AG08395 (cell line): ENCODE results near the gene BET1.
"Not testable (repeated sequence)": the region's sequence is repeated elsewhere in the genome, so short reads cannot be mapped to it uniquely, and the experiment has no call there.

Experiments used
- DNase-seq: peaks from one replicate; pipeline ENCODE4 v3.0.0; 2012; ENCODE audit warnings: mixed read lengths, low spot score

The BET1 gene, protein sequence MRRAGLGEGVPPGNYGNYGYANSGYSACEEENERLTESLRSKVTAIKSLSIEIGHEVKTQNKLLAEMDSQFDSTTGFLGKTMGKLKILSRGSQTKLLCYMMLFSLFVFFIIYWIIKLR

DNA sequence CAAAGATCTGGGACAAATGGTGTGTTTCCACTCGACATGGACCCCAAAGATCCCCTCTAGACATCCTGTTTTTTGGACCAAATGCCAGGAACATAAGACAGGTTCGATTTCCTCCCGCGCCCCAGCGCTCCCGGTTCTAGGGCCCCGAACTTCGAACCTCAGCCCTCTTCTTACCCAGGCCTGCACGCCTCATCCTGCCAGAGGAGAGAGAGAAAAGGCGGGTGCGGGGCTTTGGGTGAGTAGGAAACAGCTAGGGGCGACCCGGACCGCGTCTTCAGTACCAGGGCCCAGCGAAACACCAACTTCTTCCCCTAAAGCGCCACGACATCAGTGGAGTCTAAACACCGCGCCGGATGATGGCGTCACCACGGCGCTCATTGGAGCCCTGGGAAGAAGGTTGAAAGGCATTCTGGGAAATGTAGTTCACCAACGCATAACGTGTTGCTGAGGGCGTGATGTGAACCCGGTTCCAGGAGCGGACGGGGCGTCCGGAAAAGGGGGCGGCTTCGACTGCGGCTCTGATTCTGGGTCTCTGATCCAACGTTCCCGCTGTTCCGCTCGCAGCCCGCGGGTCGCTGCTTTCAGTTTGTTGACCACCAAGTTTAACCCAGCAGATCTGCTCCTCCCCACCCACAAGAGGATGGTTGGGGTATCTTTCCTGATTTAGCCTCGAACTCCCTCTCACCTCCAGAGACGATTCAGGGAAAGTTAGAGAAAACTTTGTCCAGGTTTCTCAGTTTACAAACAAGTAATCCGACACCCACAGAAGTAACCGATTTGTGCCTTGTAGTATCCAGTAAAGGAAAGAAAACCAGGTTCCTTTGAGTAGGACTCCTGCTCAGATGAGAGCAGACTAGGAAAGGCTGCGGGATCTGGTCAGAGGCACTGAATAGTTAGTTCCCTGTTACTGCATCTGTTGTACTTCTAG lies at the start of gene BET1:
Gene BET1 (minus strand): TSS at position 332 of the 928 bp plus-strand sequence. CDS start 139 bp downstream, at position 193.
- DNase-seq = peak; percentile 95

GRCh38 chr7:94053532-94053931 lies 49.4 kb upstream of the BET1 start:
- DNase-seq = no peak

GRCh38 chr7:94052398-94053180 lies 48.4 kb upstream of the BET1 start:
- DNase-seq = no peak

GRCh38 chr7:94050046-94050445 lies 45.9 kb upstream of the BET1 start:
- DNase-seq = no peak

- DNase-seq = no peak
Measured at GRCh38 chr7:94049615-94050014, 45.5 kb upstream of the BET1 start.

DNA sequence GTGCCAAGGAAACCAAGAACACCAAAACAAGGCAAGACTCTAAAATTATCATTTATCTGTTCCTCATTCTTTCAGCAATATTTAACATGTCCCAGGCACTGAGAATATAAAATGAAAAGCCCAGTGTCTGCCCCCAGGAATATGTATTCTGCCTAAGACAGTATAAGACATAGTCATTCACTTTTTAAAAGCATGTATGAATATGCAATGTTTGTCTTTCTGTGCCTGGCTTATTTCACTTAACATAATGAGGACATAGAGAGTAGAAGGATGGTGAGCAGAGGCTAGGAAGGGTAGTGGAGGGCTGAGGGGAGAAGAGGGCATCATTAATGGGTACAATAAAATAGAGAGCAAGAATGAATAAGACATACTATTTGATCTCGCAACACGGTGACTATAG lies 44.6 kb upstream of the BET1 start:
- no peak for DNase-seq

DNA sequence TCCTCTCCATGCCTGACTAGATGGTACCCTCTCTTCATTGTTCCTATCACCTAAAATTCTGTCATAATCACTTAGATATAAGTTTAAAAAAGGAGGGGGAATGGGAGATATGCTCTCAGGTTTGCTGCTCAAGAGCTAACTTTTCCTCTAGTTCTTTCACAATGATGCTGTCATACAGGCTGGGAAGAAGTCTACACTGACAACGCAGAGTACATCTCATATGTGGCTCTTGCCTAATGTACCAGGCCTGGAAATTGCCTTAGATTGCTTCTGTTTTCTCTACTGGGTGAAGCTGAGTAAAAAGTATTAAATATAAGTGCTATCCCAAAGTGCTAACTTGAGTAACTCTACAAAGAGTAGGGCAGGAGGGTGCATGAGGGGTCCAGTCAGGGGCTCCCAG lies 43.8 kb upstream of the BET1 start:
- DNase-seq = no peak

- no peak for DNase-seq
Measured at GRCh38 chr7:94045581-94045980, 41.4 kb upstream of the BET1 start.

GRCh38 chr7:94044806-94045205 lies 40.7 kb upstream of the BET1 start:
- DNase-seq = no peak

DNA sequence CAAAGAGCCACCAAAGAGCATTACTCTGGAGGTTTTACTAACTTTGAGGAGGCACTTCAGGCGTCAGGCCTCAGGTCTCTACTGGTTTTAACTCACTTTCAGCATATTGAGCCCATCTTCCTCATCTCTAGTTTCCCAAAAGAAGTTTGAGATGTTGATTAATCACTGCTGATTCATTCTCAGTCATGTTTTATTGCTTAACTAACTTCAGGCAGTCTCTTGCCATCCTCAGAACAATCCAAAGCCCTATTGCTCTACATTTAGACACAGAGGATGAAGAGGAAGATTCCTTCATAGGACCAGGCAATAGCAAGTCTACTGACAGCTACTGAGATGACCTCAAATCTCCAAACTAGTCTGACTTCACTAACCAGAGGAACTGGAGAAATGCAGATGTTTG lies 39.1 kb upstream of the BET1 start:
- DNase-seq = peak; percentile 72

- DNase-seq = no peak
Measured at GRCh38 chr7:94042381-94042780, 38.2 kb upstream of the BET1 start.

DNA sequence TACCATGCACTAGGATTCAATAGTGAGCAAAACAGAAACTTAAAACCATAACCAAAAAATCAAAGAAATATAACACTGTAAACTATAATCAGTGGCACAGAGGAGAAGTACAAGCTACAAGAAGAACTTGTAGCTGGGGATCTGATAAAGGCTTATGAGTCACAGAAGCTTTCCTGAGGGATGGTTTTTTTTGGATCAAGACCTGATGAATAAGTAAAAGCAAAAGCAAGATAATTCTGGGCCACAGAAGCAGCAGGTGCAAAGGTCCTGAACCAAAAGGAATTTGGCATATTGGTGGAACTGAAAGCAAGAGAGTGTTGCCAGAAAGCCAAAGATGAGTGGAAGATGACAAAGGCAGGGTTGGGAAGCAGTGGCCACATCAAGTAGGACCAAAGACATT lies 37.4 kb upstream of the BET1 start:
- DNase-seq = peak; percentile 31

DNA sequence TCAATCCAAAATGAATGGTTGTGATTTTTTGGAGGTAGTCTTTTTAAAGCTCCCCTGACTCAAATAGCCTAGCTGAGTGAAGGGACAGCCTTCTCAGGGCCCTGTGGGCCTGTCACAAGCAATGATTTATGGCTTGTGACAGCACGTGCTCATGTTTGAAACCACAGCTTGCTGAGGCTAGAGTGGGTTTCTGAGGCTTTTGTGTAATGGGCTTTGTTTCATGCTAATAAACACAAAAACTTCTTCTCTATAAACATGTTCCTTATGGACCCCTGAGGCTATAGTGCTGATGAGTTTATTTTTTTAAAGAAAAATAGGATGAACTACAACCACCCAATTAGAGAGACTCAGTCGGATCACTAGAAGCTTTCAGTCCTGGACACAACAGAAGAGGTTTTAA lies 36.1 kb upstream of the BET1 start:
- no peak for DNase-seq

- DNase-seq = no peak
Measured at GRCh38 chr7:94039368-94040035, 35.3 kb upstream of the BET1 start.

DNA sequence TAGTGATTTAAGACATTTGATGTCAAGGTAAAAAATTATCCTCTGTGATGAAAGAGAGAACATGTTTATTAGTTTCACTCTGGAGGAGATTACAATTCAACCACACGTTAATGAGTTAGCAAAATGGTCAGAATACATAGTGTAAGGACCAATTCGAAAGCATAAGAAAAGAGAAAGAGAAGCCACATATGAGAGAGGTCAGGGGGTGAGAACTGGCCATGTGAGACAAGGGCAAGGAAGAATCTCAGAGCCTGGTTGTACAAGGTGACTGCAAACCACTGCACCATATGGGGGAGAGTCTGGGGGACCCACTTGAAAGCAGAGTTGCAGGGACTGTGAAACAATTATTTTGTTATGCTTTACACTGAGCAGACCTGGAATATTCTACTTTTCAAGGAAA lies 27.7 kb upstream of the BET1 start:
- no peak for DNase-seq

DNA sequence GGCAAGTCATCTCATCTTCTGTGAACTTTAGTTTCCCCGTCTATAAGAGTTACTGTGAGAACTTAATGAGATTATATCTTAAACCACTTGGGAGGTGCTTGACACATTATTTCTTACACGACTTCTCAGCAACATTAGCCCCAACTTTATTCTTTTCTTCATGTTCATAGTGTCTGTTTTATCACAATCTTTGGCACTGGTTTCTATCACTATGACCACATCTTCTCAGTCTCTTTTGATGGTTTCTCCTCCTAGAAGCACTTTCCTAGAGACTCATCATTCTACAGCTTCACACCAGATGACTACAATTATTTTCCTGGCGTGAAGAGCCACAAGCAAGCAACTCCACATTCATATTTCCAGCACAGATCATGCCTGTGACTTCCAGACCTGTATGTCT lies 26.5 kb upstream of the BET1 start:
- DNase-seq = no peak

DNA sequence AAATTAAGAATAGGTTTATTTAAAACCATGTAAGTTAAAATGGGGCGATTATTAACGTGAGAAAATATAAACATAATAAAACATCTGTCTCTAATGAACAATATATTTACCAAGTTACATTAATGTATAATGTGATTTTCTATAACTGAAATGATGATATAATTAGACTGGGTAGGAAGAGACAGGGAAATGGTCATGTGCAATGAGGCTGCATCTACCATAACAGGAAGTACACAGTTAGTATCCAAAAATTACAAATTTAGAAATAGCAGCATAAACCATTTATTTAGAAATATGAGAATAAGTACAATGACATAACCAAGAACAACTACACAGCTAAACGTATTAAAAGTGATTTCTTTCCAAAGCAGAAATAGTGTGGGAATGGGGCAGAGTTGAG lies 25.8 kb upstream of the BET1 start:
- no peak for DNase-seq

DNA sequence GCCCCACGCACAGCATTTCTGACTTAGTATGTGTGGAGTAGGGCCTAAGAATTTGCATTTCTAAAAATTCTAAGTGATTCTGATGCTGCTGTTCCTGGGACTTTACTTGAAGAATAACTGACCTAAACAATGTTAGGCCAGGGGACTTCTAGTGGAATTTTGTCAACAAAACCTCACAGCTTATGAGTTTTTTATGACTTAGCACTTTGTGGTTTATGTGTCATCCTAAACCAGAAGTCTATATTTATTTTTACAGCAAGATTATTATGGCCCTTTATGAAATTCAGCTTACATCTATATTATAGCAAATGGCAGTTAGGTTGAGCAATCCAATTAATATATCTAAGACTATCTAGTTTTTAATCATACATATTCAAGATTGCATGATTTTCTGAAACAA lies 24.6 kb upstream of the BET1 start:
- DNase-seq = peak; percentile 20

DNA sequence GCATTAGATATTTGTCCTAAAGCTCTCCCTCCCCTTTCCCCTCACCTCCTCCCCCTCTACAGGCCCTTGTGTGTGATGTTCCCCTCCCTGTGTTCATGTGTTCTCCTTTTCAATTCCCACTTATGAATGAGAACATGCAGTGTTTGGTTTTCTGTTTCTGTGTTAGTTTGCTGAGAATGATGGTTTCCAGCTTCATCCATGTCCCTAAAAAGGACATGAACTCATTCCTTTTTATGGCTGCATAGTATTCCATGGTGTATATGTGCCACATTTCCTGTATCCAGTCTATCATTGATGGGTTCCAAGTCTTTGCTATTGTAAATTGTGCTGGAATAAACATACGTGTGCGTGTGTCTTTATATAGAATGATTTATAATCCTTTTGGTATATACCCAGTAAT lies 22.5 kb upstream of the BET1 start:
- not testable (repeated sequence) for DNase-seq

- no peak for DNase-seq
Measured at GRCh38 chr7:94022550-94022949, 18.4 kb upstream of the BET1 start.

DNA sequence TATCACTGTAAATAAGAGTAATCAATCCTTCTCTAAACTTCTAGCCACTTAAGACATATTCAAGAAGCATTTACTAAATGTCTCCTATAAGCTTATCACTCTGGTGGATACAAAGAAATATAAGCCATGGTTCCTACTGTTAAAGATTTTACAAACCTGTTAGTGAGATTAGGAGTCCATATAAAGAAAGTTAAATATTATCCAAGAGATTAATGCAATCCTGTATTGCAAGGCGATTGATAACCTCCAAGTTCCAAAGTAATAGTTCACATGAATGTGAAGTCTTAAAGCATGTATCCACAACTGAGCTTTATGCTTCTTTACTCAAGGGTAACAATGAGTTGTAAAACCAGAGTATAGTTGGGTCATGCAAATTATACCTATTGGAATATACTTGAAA lies 12.6 kb upstream of the BET1 start:
- no peak for DNase-seq

- DNase-seq = no peak
Measured at GRCh38 chr7:94015538-94015937, 11.4 kb upstream of the BET1 start.
